WERI-Rb-1 (cell line): Measurements from ENCODE around the gene FBRSL1.

ENCODE experiments used
- DNase-seq: peaks from one replicate; pipeline ENCODE4 v3.0.0-alpha.2; 2020
- H3K27ac ChIP-seq: fragments of 250-450 bp; sonication (Bioruptor Pico); 2 replicates; pipeline ENCODE4 v1.5.1; 2020; ENCODE audit warnings: mild to moderate bottlenecking, moderate library complexity
- H3K27me3 ChIP-seq: fragments of 250-450 bp; sonication (Bioruptor Pico); 2 replicates; pipeline ENCODE4 v1.5.1; 2021; ENCODE audit warnings: mild to moderate bottlenecking, low read depth, moderate library complexity; ENCODE audit not compliant: insufficient read depth, severe bottlenecking
- H3K36me3 ChIP-seq: fragments of 250-450 bp; sonication (Bioruptor Pico); 2 replicates; pipeline ENCODE4 v1.5.1; 2020; ENCODE audit warnings: mild to moderate bottlenecking, moderate library complexity
- H3K4me3 ChIP-seq: 2 replicates; pipeline ENCODE4 v1.5.1; 2011; ENCODE audit warnings: low read depth, mild to moderate bottlenecking, control low read depth, low read length
- H3K9me3 ChIP-seq: fragments of 250-450 bp; sonication (Bioruptor Pico); 2 replicates; pipeline ENCODE4 v1.5.1; 2021; ENCODE audit warnings: mild to moderate bottlenecking, moderate library complexity; ENCODE audit not compliant: severe bottlenecking
- TF ChIP-seq, protein P1 (sequence below): IDR thresholded peaks from 2 replicates; pipeline ENCODE4 v1.5.1; 2011; ENCODE audit warnings: low read depth, mild to moderate bottlenecking, control low read depth, inconsistent platforms, low read length

Gene FBRSL1

DNA sequence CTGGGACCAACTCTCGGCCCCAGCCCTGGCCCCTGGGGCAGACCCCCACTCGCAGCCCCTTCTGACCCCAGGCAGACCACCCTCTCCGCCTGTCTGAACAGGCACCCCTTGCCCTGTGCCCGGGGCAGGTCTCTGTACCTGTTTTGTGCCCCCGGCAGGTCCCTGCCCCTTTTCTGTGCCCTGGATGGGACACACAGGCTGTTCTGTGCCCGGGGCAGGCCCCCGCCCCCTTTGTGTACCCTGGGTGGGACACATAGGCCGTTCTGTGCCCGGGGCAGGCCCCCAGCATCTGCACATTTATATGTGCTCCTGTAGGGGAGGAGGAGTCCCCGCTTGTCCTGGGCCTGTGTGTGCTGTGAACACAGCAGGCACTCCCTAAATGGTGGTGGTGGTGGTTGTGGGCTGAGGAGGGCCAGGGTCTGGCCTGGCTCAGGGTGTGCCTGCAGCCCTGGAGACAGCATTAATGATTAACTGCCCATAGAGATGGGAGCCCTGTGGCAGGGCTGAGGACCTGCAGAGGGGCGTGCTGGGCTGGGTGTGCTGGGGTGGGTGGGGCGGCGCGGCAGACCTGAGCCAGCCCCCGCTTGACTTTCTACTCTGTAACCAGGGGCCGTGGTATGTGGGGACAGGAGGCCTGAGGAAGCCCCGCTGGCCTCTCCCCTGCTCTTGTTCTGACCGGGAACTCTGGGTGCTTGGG, 3.7 kb downstream of the FBRSL1 start:
- no peaks in the 10 kb centered on the region for H3K27me3 ChIP-seq
- DNase-seq: no peak
- H3K9me3 ChIP-seq: no peaks in the 10 kb centered on the region
- H3K4me3 ChIP-seq: no peak overlapping the region
- no peak overlapping the region for H3K27ac ChIP-seq
- TF ChIP-seq, protein P1, sequence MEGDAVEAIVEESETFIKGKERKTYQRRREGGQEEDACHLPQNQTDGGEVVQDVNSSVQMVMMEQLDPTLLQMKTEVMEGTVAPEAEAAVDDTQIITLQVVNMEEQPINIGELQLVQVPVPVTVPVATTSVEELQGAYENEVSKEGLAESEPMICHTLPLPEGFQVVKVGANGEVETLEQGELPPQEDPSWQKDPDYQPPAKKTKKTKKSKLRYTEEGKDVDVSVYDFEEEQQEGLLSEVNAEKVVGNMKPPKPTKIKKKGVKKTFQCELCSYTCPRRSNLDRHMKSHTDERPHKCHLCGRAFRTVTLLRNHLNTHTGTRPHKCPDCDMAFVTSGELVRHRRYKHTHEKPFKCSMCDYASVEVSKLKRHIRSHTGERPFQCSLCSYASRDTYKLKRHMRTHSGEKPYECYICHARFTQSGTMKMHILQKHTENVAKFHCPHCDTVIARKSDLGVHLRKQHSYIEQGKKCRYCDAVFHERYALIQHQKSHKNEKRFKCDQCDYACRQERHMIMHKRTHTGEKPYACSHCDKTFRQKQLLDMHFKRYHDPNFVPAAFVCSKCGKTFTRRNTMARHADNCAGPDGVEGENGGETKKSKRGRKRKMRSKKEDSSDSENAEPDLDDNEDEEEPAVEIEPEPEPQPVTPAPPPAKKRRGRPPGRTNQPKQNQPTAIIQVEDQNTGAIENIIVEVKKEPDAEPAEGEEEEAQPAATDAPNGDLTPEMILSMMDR: no peak
- H3K36me3 ChIP-seq: peaks cover 29% of the 10 kb centered on the region

DNA sequence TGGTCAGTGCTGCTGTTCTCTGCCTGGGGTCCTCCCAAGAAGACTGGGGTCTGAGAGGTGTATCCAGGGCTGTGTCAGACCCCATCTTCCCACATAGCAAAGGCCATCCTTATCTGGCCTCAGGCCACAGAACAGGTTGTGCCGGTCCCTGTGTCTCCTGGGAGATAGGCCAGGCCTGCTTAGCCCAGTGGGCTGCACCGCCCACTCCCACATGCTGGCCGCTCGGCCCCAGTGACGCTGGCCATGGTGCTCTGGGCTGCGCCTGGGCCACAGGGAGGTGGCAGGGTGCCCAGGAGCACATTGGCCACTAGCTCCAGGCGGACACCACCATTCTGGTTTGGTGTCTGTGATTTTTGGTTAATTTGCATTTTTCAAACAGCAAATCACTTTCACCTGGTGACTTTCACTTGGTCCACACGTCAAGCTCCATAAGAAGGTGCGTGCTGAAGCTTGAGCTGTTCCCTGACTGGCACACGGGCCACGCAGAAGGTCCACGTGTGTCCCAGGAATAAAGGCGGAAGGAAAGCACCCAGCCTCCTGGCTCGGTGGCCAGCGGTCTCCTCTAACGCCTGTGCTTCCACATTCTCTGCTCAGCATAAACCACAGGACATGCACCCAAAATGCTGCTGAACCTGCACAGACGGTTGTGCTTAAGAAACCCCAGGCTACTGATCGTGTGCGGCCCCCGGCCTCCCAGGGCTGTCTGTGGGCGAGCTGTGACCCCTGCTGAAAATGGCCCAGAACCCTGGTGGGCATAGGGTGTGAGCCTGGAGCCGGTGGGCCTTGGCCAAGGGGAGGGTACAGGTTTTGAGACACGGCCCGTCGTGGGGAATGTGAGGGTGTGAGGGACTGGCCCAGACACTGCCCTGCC, 4.6 kb downstream of the FBRSL1 start:
- peaks cover 29% of the 10 kb centered on the region for H3K36me3 ChIP-seq
- TF ChIP-seq, protein P1: no peak
- no peak overlapping the region for H3K27ac ChIP-seq
- no peak overlapping the region for H3K4me3 ChIP-seq
- DNase-seq: no peak
- H3K9me3 ChIP-seq: no peaks in the 10 kb centered on the region
- H3K27me3 ChIP-seq: no peaks in the 10 kb centered on the region

DNA sequence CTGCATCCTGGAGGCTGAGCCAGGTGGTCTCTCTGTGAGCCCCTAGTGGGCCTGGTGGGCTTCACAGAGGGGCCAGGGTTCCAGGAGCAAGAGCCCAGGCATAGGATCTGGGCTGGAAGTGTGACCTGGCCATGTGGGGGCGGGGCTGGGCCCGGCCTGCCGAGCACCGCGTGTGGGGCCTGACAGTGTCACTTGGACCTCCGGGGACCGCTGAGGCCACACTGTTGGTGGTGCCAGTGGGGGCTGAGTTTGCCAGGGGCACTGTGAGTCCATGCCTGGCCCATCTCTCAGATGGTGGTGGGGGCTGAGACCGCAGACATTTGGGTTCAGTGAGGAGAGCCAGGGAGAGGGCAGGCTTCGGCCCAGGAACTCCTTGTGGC, 5.2 kb downstream of the FBRSL1 start:
- Histone ChIP-seq H3K4me3 (no peak overlapping the region), H3K27me3 (no peaks in the 10 kb centered on the region), H3K27ac (no peak overlapping the region), H3K36me3 (peaks cover 29% of the 10 kb centered on the region), H3K9me3 (no peaks in the 10 kb centered on the region)
- no peak for DNase-seq
- TF ChIP-seq, protein P1: no peak

DNA sequence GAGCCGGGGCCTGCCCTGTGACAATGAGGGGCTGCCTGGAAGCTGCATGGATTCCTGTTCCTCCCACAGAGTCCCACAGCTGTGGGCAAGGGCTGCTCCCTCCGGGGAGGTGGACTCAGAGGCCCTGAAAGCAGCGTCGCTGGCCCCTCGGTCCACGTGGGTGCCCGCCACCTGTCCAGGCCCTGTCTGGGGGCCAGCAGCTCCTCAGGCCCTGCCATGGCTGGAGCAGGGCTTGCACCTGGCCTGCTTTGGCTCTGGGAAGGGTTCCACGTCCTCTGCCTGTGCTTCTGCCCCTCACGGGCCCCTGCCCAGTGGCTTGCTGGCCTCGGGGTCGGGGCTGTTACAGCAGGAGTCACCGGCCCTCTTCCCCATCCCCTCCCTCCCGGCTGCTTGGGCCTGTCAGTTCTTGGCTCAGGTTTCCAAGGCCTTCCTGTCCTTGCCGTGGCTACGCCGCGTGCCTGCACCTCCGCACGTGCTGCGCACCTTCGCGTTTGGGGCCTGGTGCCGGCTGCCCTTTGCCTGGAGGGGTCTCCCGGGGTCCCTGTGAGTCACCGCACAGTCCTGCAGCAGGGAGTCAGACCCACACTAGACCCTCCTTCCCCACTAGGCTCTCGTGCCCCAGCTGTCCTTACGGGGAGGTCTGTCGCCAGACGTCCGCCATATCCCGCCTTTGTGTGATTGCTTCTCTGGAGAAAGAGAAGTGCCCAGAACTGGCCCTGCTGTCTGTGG, 5.8 kb downstream of the FBRSL1 start:
- Histone ChIP-seq H3K36me3 (peaks cover 29% of the 10 kb centered on the region), H3K9me3 (no peaks in the 10 kb centered on the region), H3K4me3 (no peak overlapping the region), H3K27me3 (no peaks in the 10 kb centered on the region), H3K27ac (no peak overlapping the region)
- TF ChIP-seq, protein P1: no peak
- no peak for DNase-seq

DNA sequence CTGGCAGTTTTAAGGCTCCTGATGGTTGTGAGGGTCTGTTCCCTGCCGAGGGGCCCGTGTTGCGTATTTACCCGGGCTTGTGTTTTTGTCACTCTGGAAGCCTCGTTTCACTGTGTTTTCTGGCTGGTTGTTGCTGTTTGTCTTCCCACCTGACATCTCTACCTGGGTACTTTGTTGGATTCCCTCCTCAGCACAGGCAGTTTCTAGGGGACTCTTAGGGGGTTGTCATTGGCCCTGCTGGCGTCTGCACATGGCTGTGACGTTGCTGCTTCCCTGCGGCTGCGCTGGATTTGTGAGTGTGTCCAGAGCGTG, 6.4 kb downstream of the FBRSL1 start:
- H3K9me3 ChIP-seq: no peaks in the 10 kb centered on the region
- DNase-seq: no peak
- TF ChIP-seq, protein P1: no peak
- H3K4me3 ChIP-seq: no peak overlapping the region
- peaks cover 26% of the 10 kb centered on the region for H3K36me3 ChIP-seq
- H3K27me3 ChIP-seq: no peaks in the 10 kb centered on the region
- no peak overlapping the region for H3K27ac ChIP-seq
